Uterus (tissue), 2 donors: ENCODE data around the gene CCDC201.

ENCODE experiments used
- POLR2A ChIP-seq, 2 donors: fragments of 450-650 bp; IDR thresholded peaks; one replicate each; pipeline ENCODE4 v1.6.1; 2016; ENCODE audit warnings: antibody characterized with exemption in 2 of 2, mild to moderate bottlenecking in 1 of 2, moderate library complexity in 1 of 2
- TF ChIP-seq, protein P1 (sequence below), 4 experiments: fragments of 200-600 bp in 2 of 4; fragments of 450-650 bp in 2 of 4; sonication (generic) in 2 of 4; IDR thresholded peaks; one replicate each; pipeline ENCODE4 v1.5.1; 2016 to 2019; ENCODE audit warnings: antibody characterized with exemption in 4 of 4, mild to moderate bottlenecking in 2 of 4, moderate library complexity in 1 of 4

DNA sequence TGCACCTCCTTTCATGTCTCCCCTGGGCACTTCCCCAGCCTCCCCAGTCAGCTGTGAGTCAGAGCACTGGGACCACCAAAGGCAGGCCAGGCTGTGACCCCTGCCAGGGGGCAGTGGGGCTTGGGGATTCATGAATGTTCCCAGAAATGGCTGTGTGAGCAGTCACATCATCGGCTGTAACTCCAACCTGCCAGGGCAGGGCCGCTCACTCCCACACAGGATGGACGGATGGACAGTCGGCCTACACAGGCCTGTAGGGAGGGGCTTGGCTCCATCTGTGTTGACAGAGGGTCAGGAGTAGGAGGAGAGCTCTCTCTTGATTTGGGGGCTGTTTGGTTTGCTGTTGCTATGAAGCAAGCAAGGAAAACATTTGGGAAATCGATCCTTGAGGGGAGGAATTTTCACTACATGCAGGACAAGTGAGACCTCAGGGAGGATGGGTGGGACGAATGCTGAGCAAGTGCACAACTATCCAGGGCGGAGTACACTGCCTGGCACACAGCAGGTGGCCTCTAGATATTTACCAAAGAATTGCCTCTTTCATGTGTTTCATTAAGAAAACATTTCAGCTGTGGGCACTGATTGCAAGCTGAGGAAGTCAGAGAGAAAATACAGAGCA, 12.5 kb upstream of the CCDC201 start:
- TF ChIP-seq, protein P1, sequence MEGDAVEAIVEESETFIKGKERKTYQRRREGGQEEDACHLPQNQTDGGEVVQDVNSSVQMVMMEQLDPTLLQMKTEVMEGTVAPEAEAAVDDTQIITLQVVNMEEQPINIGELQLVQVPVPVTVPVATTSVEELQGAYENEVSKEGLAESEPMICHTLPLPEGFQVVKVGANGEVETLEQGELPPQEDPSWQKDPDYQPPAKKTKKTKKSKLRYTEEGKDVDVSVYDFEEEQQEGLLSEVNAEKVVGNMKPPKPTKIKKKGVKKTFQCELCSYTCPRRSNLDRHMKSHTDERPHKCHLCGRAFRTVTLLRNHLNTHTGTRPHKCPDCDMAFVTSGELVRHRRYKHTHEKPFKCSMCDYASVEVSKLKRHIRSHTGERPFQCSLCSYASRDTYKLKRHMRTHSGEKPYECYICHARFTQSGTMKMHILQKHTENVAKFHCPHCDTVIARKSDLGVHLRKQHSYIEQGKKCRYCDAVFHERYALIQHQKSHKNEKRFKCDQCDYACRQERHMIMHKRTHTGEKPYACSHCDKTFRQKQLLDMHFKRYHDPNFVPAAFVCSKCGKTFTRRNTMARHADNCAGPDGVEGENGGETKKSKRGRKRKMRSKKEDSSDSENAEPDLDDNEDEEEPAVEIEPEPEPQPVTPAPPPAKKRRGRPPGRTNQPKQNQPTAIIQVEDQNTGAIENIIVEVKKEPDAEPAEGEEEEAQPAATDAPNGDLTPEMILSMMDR (IDR thresholded peaks at IDR 0.05), result no peak
- no peak for TF ChIP-seq POLR2A (IDR thresholded peaks at IDR 0.05)
